HG02763 (cell line): ENCODE data around the gene DEPDC5.
A peak's percentile ranks its signal among the peaks of the same experiment; 100 is the strongest.

ENCODE experiments used
- ATAC-seq: cut with Tn5 transposase; IDR thresholded peaks from one replicate; pipeline ENCODE4 v1.9.1; 2021; ENCODE audit warnings: mild to moderate bottlenecking, moderate library complexity; ENCODE audit not compliant: unreplicated experiment

DEPDC5 gene

DNA sequence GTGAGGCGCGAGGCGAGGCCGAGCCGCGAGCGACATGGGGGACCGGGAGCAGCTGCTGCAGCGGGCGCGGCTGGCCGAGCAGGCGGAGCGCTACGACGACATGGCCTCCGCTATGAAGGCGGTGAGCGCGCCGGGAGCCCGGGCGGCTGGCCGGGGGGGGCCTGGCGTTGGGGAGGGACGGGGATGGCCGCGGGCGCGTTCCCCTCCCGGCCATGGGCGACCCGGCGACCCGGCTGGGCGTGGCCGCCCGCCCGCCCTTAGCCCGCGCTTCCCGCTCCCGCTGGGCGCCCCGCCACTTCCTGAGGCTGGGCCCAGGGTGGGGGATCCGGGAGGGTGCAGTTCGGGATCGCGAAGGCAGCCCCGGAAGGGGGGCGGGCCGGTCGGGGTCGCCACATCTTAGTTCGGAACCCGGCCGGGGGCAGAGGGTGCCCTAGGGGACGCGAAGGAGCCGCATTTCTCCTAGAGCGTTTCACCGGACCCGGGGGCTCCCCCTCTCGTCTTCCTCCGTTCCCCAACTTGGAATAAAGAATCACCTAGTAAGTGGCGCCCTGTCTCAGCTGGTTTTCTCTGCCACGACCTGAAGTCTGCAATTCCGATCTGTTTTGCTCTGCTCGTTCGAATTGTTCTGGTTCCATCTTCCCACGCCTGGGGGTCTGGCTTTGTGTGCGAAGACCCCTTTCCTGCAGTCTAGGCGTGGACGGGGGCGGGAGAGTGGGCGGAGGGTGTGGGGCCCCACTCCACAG is 191.1 kb downstream of the DEPDC5 start:
- ATAC-seq, result peak; percentile 25

GRCh38 chr22:31945443-31945855 is 191.6 kb downstream of the DEPDC5 start:
- ATAC-seq, result no peak

- ATAC-seq, result no peak
These were observed 192.3 kb downstream of the DEPDC5 start for GRCh38 chr22:31945971-31946680.

DNA sequence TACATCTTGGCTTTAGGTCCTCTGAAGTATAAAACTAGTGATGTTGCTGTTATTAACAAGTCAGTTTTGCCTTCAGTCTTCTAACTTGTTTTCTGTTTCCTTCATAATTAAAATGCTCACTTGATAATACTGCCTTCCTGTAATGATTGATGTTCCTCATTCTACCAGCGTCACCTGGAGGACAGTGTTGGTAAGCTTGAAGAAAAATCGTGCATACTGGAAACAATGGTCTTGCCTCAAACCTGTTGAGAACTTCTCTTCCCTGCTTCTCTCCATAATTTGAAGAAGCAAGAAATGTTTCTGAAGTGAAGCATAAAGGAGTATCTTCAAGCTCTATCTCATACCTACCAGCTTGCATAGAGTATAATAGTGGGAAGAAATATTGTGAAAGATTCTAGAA is 193.5 kb downstream of the DEPDC5 start:
- no peak for ATAC-seq

DNA sequence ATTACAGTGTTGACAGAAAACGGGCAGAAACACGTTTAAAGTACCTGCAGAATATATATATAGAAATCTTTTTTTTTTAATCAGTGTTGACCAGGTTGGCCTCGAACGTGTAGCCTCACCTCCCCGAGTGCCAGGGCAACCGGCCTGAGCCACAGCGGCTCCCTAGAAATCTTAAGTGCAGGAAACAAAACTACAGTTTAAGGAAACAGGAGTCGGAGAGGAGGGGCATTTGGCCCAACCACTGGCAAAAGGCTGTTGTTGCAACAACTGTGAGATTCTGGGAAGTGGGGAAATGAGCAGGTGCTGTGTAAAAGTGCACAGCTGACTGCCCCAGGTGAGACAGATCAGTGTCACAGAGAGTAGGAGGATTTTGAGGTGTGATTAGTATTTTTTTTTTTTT is 194.2 kb downstream of the DEPDC5 start:
- no peak for ATAC-seq

- no peak for ATAC-seq
These were observed 196.4 kb downstream of the DEPDC5 start for GRCh38 chr22:31950226-31950625.

GRCh38 chr22:31951194-31952093 is 197.6 kb downstream of the DEPDC5 start:
- no peak for ATAC-seq

GRCh38 chr22:31952094-31952401 is 198.2 kb downstream of the DEPDC5 start:
- ATAC-seq, result no peak

DNA sequence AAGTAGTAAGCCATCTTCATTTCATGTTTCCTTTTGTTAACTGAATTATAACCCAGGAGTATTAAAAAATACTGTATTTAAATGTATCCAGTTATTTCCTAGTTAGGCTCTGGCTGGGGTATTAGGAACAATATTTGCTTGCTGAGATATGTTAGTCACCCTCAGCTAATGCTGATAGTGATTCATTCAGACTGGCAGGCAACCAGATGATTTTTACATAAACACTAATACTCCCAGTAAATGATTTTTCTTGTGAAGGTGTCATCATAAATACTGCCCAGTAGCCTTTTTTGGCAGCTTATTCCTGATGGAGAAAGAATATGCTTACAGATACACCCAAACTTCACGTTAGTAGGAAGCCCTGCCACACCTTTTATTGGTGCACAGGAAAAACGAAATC is 198.7 kb downstream of the DEPDC5 start:
- ATAC-seq, result no peak

- no peak for ATAC-seq
These were observed 199.4 kb downstream of the DEPDC5 start for GRCh38 chr22:31953261-31953660.

GRCh38 chr22:31954535-31955523 is 201.0 kb downstream of the DEPDC5 start:
- ATAC-seq, result no peak

GRCh38 chr22:31956360-31956759 is 202.5 kb downstream of the DEPDC5 start:
- no peak for ATAC-seq
